Ascending aorta (tissue), 2 donors: Measurements from ENCODE around the gene PTPRO. TPM values are rescaled to one million over a fixed set of nuclear protein-coding genes. Genes with fewer than 3 reads are reported as not detected.
A peak's percentile ranks its signal among the peaks of the same experiment; 100 is the strongest.

Experiments
- DNase-seq, 2 donors: peaks; one replicate each; pipeline ENCODE4 v3.0.0-alpha.2; 2019; ENCODE audit warnings: low spot score in 2 of 2
- H3K27ac ChIP-seq, 2 donors: fragments of 200-600 bp; sonication (generic); one replicate each; pipeline ENCODE4 v1.5.1; 2016 to 2017; ENCODE audit warnings: mild to moderate bottlenecking in 1 of 2
- H3K27me3 ChIP-seq: fragments of 200-600 bp; sonication (generic); one replicate; pipeline ENCODE4 v1.5.1; 2017
- H3K36me3 ChIP-seq, 2 donors: fragments of 200-600 bp; sonication (generic); one replicate each; pipeline ENCODE4 v1.5.1; 2016
- H3K4me1 ChIP-seq, 2 donors: fragments of 200-600 bp; sonication (generic); one replicate each; pipeline ENCODE4 v1.5.1; 2016 to 2017; ENCODE audit warnings: mild to moderate bottlenecking in 1 of 2
- H3K4me3 ChIP-seq, 2 donors: fragments of 200-600 bp; sonication (generic); one replicate each; pipeline ENCODE4 v1.5.1; 2016 to 2017; ENCODE audit warnings: mild to moderate bottlenecking in 1 of 2
- H3K9me3 ChIP-seq, 2 donors: fragments of 200-600 bp; sonication (generic); one replicate each; pipeline ENCODE4 v1.5.1; 2016
- CTCF ChIP-seq, 3 experiments: fragments of 200-600 bp in 2 of 3; fragments of 450-650 bp in 1 of 3; sonication (generic) in 2 of 3; IDR thresholded peaks; one replicate each; pipeline ENCODE4 v1.5.1; 2016 to 2019; ENCODE audit warnings: antibody characterized with exemption in 3 of 3, mild to moderate bottlenecking in 1 of 3, moderate library complexity in 1 of 3
- intact Hi-C: fragments of 100-400 bp; cut with DNase I; formaldehyde crosslinking; loops from one replicate; pipeline ENCODE4 v1.15.1; 2023
- total RNA-seq: library from RNA; depleted of rRNA; stranded (reverse); fragments of >200 nt; gene quantifications from one replicate; pipeline ENCODE4 v1.1.0, GENCODE V29; 2016

The PTPRO gene
- total RNA-seq, 1 donor from 2014 or later = 0.11 TPM

GRCh38 chr12:15543347-15543746 lies 221.0 kb downstream of the PTPRO start:
- DNase-seq = no peak
- Histone ChIP-seq H3K27ac (peak overlapping the region; percentile 82 to 87), H3K36me3 (no peaks in the 10 kb centered on the region), H3K27me3 (no peaks in the 10 kb centered on the region), H3K4me3 (no peak overlapping the region), H3K9me3 (no peaks in the 10 kb centered on the region), H3K4me1 (peaks cover 15 to 56% of the 10 kb centered on the region in 2 donors)
- no peak for TF ChIP-seq CTCF (IDR thresholded peaks at IDR 0.05)
- intact Hi-C loops = no loop called here

GRCh38 chr12:15544589-15544988 lies 222.3 kb downstream of the PTPRO start:
- Histone ChIP-seq H3K36me3 (no peaks in the 10 kb centered on the region), H3K27me3 (no peaks in the 10 kb centered on the region), H3K4me1 (peaks cover 15 to 56% of the 10 kb centered on the region in 2 donors), H3K27ac (peak overlapping the region; percentile 82 to 87), H3K9me3 (no peaks in the 10 kb centered on the region), H3K4me3 (no peak overlapping the region)
- no peak for DNase-seq
- TF ChIP-seq CTCF (IDR thresholded peaks at IDR 0.05) = no peak
- intact Hi-C loops = no loop called here

GRCh38 chr12:15545334-15545733 lies 223.0 kb downstream of the PTPRO start:
- Histone ChIP-seq H3K4me1 (peaks cover 15 to 50% of the 10 kb centered on the region in 2 donors), H3K27me3 (no peaks in the 10 kb centered on the region), H3K27ac (peak overlapping the region; percentile 82 to 87), H3K36me3 (no peaks in the 10 kb centered on the region), H3K4me3 (no peak overlapping the region), H3K9me3 (no peaks in the 10 kb centered on the region)
- TF ChIP-seq CTCF (IDR thresholded peaks at IDR 0.05) = no peak
- intact Hi-C loops = no loop called here
- no peak for DNase-seq

- H3K4me3 ChIP-seq = peak overlapping the region; percentile 9 to 51
- peak overlapping the region; percentile 82 to 87 for H3K27ac ChIP-seq
- no peak for DNase-seq
- H3K27me3 ChIP-seq = no peaks in the 10 kb centered on the region
- peaks cover 11 to 41% of the 10 kb centered on the region in 2 donors for H3K4me1 ChIP-seq
- intact Hi-C loops = loop anchor here (2.0 kb wide), 1 partner anchor 17 kb away; no protein-coding TSS in a partner anchor
- no peak for TF ChIP-seq CTCF (IDR thresholded peaks at IDR 0.05)
- no peaks in the 10 kb centered on the region for H3K36me3 ChIP-seq
- no peaks in the 10 kb centered on the region for H3K9me3 ChIP-seq
These were observed 223.9 kb downstream of the PTPRO start for GRCh38 chr12:15546102-15546701.

- Histone ChIP-seq H3K4me1 (peaks cover 8 to 33% of the 10 kb centered on the region in 2 donors), H3K36me3 (no peaks in the 10 kb centered on the region), H3K27me3 (no peaks in the 10 kb centered on the region), H3K9me3 (no peaks in the 10 kb centered on the region), H3K27ac (peak overlapping the region; percentile 82 to 87), H3K4me3 (peak overlapping the region; percentile 9 to 51)
- TF ChIP-seq CTCF (IDR thresholded peaks at IDR 0.05) = no peak
- DNase-seq = no peak
- intact Hi-C loops = loop anchor here (2.0 kb wide), 1 partner anchor 16 kb away; no protein-coding TSS in a partner anchor
These were observed 224.8 kb downstream of the PTPRO start for GRCh38 chr12:15547063-15547462.
